K562 (cell line): ENCODE results near the gene P2RY4. TPM values are rescaled to one million over a fixed set of nuclear protein-coding genes. Genes with fewer than 3 reads are reported as not detected.

Source experiments
- ATAC-seq: fragments of 200-7000 bp; cut with Tn5 transposase; 3 replicates; pipeline ENCODE4 v1.9.1; 2020; ENCODE audit warnings: moderate library complexity
- BruUV-seq: library from RNA; stranded (reverse); fragments of 400-500 nt; replicated peaks from 2 replicates; lab custom pipeline; 2021; lab: Mats Ljungman, UMichigan
- CTCF ChIA-PET: fragments of 300-600 bp; formaldehyde crosslinking; extraction: SDS; loops from one replicate; lab custom pipeline; 2021; ENCODE audit warnings: low intra/inter-chr PET ratio; lab: Yijun Ruan, JAX
- POLR2A ChIA-PET: fragments of 300-600, 350-650 bp; sonication (Branson Sonifier 250); formaldehyde crosslinking; extraction: SDS; loops from one replicate; lab custom pipeline; 2021; ENCODE audit warnings: antibody characterized with exemption, inconsistent platforms; lab: Yijun Ruan, JAX
- DNase-seq, 4 experiments: peaks; one replicate each; pipeline versions ENCODE4 v3.0.0 to v3.0.0-alpha.2; 2011 to 2018; ENCODE audit warnings: low spot score in 3 of 4, mixed read lengths in 3 of 4; ENCODE audit errors: extremely low read depth in 1 of 4
- FAIRE-seq: peaks from 2 replicates; lab custom pipeline; 2011; peaks lifted over from hg19 to GRCh38; lab: Jason Lieb, UNC
- H2AFZ ChIP-seq: 2 replicates; pipeline ENCODE4 v1.6.0; 2011; ENCODE audit warnings: low read depth, low read length, control low read depth, inconsistent platforms
- H3K27ac ChIP-seq: fragments of 200-600 bp; 3 replicates; pipeline ENCODE4 v1.8.0; 2011; ENCODE audit warnings: low read depth, mild to moderate bottlenecking, control low read depth, inconsistent platforms, low read length, moderate library complexity, mixed read lengths; ENCODE audit errors: extremely low read depth
- H3K27me3 ChIP-seq, 2 experiments: fragments of 300-600 bp in 1 of 2; 2 replicates in 1 of 2; 3 replicates in 1 of 2; pipeline versions ENCODE4 v1.6.0 to v1.8.0; 2011; ENCODE audit warnings: inconsistent platforms in 2 of 2, low read length in 2 of 2, mild to moderate bottlenecking in 1 of 2, mixed read lengths in 1 of 2, moderate library complexity in 1 of 2; ENCODE audit not compliant: control insufficient read depth in 2 of 2, insufficient read depth in 2 of 2
- H3K36me3 ChIP-seq: fragments of 300-600 bp; 3 replicates; pipeline ENCODE4 v1.8.0; 2011; ENCODE audit warnings: mild to moderate bottlenecking, low read length, inconsistent platforms; ENCODE audit not compliant: control insufficient read depth, insufficient read depth
- H3K4me1 ChIP-seq, 2 experiments: fragments of 200-600 bp in 1 of 2; replicated peaks in 1 of 2; 2 replicates in 1 of 2; 3 replicates in 1 of 2; pipeline versions ENCODE4 v1.5.1 to v1.8.0; 2011; ENCODE audit warnings: inconsistent platforms in 2 of 2, low read length in 2 of 2, mild to moderate bottlenecking in 1 of 2, mixed read lengths in 1 of 2, moderate library complexity in 1 of 2; ENCODE audit not compliant: control insufficient read depth in 2 of 2, insufficient read depth in 2 of 2
- H3K4me2 ChIP-seq: 2 replicates; pipeline ENCODE4 v1.6.1; 2011; ENCODE audit warnings: low read length, control low read depth, inconsistent platforms, mixed read lengths; ENCODE audit not compliant: insufficient read depth
- H3K4me3 ChIP-seq: fragments of 200-600 bp; sonication (generic), shearing (Covaris generic); 2 replicates; pipeline ENCODE4 v1.5.1; 2016; ENCODE audit warnings: control low read depth, inconsistent platforms
- H3K79me2 ChIP-seq: fragments of 200-600 bp; 3 replicates; pipeline ENCODE4 v1.8.0; 2011; ENCODE audit warnings: low read length, inconsistent platforms; ENCODE audit not compliant: control insufficient read depth, insufficient read depth
- H3K9ac ChIP-seq, 2 experiments: 2 replicates each; pipeline versions ENCODE4 v1.6.0 to v1.6.1; 2011; ENCODE audit warnings: low read depth in 2 of 2, low read length in 2 of 2, control low read depth in 1 of 2, inconsistent platforms in 1 of 2, mild to moderate bottlenecking in 1 of 2, mixed read lengths in 1 of 2; ENCODE audit not compliant: insufficient read depth in 1 of 2
- H3K9me1 ChIP-seq: one replicate; pipeline ENCODE4 v1.6.0; 2011; ENCODE audit warnings: inconsistent platforms, mild to moderate bottlenecking, low read length, moderate library complexity; ENCODE audit not compliant: control insufficient read depth, insufficient read depth
- H3K9me3 ChIP-seq: replicated peaks from 2 replicates; pipeline ENCODE4 v1.5.1; 2011; ENCODE audit warnings: low read depth, low read length, inconsistent platforms; ENCODE audit not compliant: control insufficient read depth, insufficient read depth
- H4K20me1 ChIP-seq: replicated peaks from 2 replicates; pipeline ENCODE4 v1.6.1; 2011; ENCODE audit warnings: low read length, inconsistent platforms, mixed read lengths; ENCODE audit not compliant: control insufficient read depth, insufficient read depth
- ATF6 ChIP-seq: sonication (generic); formaldehyde crosslinking; IDR thresholded peaks from 2 replicates; pipeline ENCODE4 v1.4.0; 2020; ENCODE audit warnings: mild to moderate bottlenecking, missing genetic modification reagents
- CBX2 ChIP-seq: fragments of 200-600 bp; sonication (generic); IDR thresholded peaks from one replicate; pipeline ENCODE4 v1.6.1; 2012; ENCODE audit warnings: mild to moderate bottlenecking, low read length, inconsistent platforms; ENCODE audit not compliant: insufficient read depth, poor library complexity, severe bottlenecking
- ILF3 ChIP-seq: fragments of 450-650 bp; IDR thresholded peaks from 2 replicates; pipeline ENCODE4 v1.6.1; 2018; ENCODE audit warnings: antibody characterized with exemption, mild to moderate bottlenecking, moderate library complexity, borderline replicate concordance
- ILK ChIP-seq: fragments of 450-650 bp; IDR thresholded peaks from 2 replicates; pipeline ENCODE4 v1.6.1; 2016; ENCODE audit warnings: missing genetic modification characterization, low read depth, mild to moderate bottlenecking, missing compliant biosample characterization, moderate library complexity, borderline replicate concordance
- KLF6 ChIP-seq: fragments of 250-450 bp; sonication (Bioruptor Pico); IDR thresholded peaks from 2 replicates; pipeline ENCODE4 v1.4.0; 2020; ENCODE audit warnings: mild to moderate bottlenecking, moderate library complexity, borderline replicate concordance
- NR4A1 ChIP-seq, 2 experiments: fragments of 250-450 bp in 1 of 2; fragments of 450-650 bp in 1 of 2; sonication (Bioruptor Pico) in 1 of 2; IDR thresholded peaks; 2 replicates each; pipeline versions ENCODE4 v1.4.0 to v1.6.1; 2016 to 2020; ENCODE audit warnings: mild to moderate bottlenecking in 2 of 2, missing compliant biosample characterization in 1 of 2, missing genetic modification characterization in 1 of 2, moderate library complexity in 1 of 2
- SIN3A ChIP-seq, 2 experiments: fragments of 150-350 bp in 1 of 2; IDR thresholded peaks; 2 replicates each; pipeline ENCODE4 v1.6.1; 2011 to 2016; ENCODE audit warnings: borderline replicate concordance in 2 of 2, low read depth in 2 of 2, low read length in 2 of 2, mild to moderate bottlenecking in 2 of 2, moderate library complexity in 2 of 2; ENCODE audit not compliant: control insufficient read depth in 1 of 2
- XRCC3 ChIP-seq: fragments of 450-650 bp; IDR thresholded peaks from 2 replicates; pipeline ENCODE4 v1.6.1; 2017; ENCODE audit warnings: mild to moderate bottlenecking, moderate library complexity
- ZFP30 ChIP-seq: fragments of 250-450 bp; sonication (Bioruptor Pico); IDR thresholded peaks from 2 replicates; pipeline ENCODE4 v1.8.0; 2022; ENCODE audit warnings: moderate library complexity, mild to moderate bottlenecking, inconsistent platforms, borderline replicate concordance
- ZFX ChIP-seq: sonication (generic); formaldehyde crosslinking; IDR thresholded peaks from 2 replicates; pipeline ENCODE4 v1.8.0; 2022; ENCODE audit warnings: mild to moderate bottlenecking, missing genetic modification reagents, moderate library complexity
- ZKSCAN1 ChIP-seq: fragments of 150-350 bp; IDR thresholded peaks from 2 replicates; pipeline ENCODE4 v1.6.1; 2016; ENCODE audit warnings: low read depth, low read length
- WGBS: fragments of 100-300 bp; shearing (Covaris generic); methylation state at CpG from one replicate; pipeline ENCODE4 v1.1.6; 2016; ENCODE audit warnings: low coverage, mixed read lengths; ENCODE audit not compliant: insufficient coverage; ENCODE audit errors: missing lambda C conversion rate; 5-methylcytosine and 5-hydroxymethylcytosine counted together
- in situ Hi-C: fragments of 300-500 bp; cut with MboI; formaldehyde crosslinking; loops from 4 replicates; pipeline ENCODE4 v1.15.0; 2018; ENCODE audit warnings: inconsistent platforms, mixed read lengths
- intact Hi-C: fragments of 100-400 bp; cut with micrococcal nuclease; formaldehyde crosslinking; loops from 2 replicates; pipeline ENCODE4 v1.14.2; 2022
- polyA plus RNA-seq, 8 experiments: library from polyadenylated mRNA; depleted of rRNA in 4 of 8; stranded (reverse) in 5 of 8; unstranded in 3 of 8; fragments of >200 nt; fragmentation: Nextera tagmentation in 2 of 8; fragmentation: Illumina TruSeq in 1 of 8; extraction: Ambion mirVana in 2 of 8; extraction: Trizol in 1 of 8; gene quantifications; 2 replicates each; pipeline versions ENCODE4 v1.2.1 to v1.2.3, GENCODE V29; 2011 to 2014; ENCODE audit warnings: inconsistent platforms in 1 of 8, missing spikeins in 1 of 8
- total RNA-seq, 7 experiments: library from RNA; depleted of rRNA in 6 of 7; stranded (reverse); fragments of >200 nt in 6 of 7; fragmentation: Illumina TruSeq in 2 of 7; extraction: Trizol in 2 of 7; gene quantifications; 2 replicates each; pipeline versions ENCODE4 v1.2.1 to v1.2.3, GENCODE V29; 2011 to 2021; ENCODE audit warnings: low replicate concordance in 1 of 7
- TF ChIP-seq, protein P1 (sequence below): sonication (generic); formaldehyde crosslinking; IDR thresholded peaks from 2 replicates; pipeline ENCODE4 v1.8.0; 2022; ENCODE audit warnings: mild to moderate bottlenecking, missing genetic modification reagents, borderline replicate concordance
- TF ChIP-seq, protein P2 (sequence below): fragments of 450-650 bp; IDR thresholded peaks from 2 replicates; pipeline ENCODE4 v1.7.1; 2018; ENCODE audit warnings: mild to moderate bottlenecking, low read depth; ENCODE audit not compliant: partially characterized antibody

P2RY4 gene
- total and polyA plus RNA-seq, 9 of the 15 experiments (the other 6 are each of a cell fraction or from before 2014, with no cell fraction given), result not detected

GRCh38 chrX:70252491-70252890 lies 7.5 kb downstream of the P2RY4 start:
- 0% methylated on average over 2 of the region's 2 CpGs for WGBS
- no peaks in the 10 kb centered on the region for H3K4me1 ChIP-seq
- H3K9me3 ChIP-seq, result no peaks in the 10 kb centered on the region
- no peak overlapping the region for H3K4me2 ChIP-seq
- H3K9me1 ChIP-seq, result no peaks in the 10 kb centered on the region
- no peak overlapping the region for H2AFZ ChIP-seq
- no peaks in the 10 kb centered on the region; the same call in 1 of the 2 replicates for H4K20me1 ChIP-seq
- CTCF ChIA-PET, result no interaction called here
- DNase-seq (no peak), ATAC-seq (no peak), FAIRE-seq (no peak)
- no peak overlapping the region for H3K4me3 ChIP-seq
- no peaks in the 10 kb centered on the region for H3K79me2 ChIP-seq
- no peak overlapping the region for H3K9ac ChIP-seq
- no TSS peak for BruUV-seq
- intact Hi-C loops, result no loop called here
- H3K36me3 ChIP-seq, result no peaks in the 10 kb centered on the region
- H3K27me3 ChIP-seq, result peaks cover under 1 to 2% of the 10 kb centered on the region in 2 experiments; a peak in 4 of 5 replicates
- in situ Hi-C loops, result no loop called here
- POLR2A ChIA-PET, result no interaction called here
- no peak overlapping the region for H3K27ac ChIP-seq
- TF ChIP-seq CBX2 (no peak), XRCC3 (no peak), ZFP30 (no peak), ZKSCAN1 (no peak), ILK (tag) (no peak), ILF3 (no peak), SIN3A (IDR thresholded peaks at IDR 0.05; ENCODE audit: borderline replicate concordance in 2 of 2, control insufficient read depth in 1 of 2, low read depth in 2 of 2, low read length in 2 of 2) (no peak), KLF6 (CRISPR knock-in tag) (no peak), NR4A1 (CRISPR knock-in tag; IDR thresholded peaks at IDR 0.05) (no peak), NR4A1 (tag; IDR thresholded peaks at IDR 0.05) (no peak), ZFX (CRISPR knock-in tag) (no peak), ATF6 (no peak)
- TF ChIP-seq, protein P1, sequence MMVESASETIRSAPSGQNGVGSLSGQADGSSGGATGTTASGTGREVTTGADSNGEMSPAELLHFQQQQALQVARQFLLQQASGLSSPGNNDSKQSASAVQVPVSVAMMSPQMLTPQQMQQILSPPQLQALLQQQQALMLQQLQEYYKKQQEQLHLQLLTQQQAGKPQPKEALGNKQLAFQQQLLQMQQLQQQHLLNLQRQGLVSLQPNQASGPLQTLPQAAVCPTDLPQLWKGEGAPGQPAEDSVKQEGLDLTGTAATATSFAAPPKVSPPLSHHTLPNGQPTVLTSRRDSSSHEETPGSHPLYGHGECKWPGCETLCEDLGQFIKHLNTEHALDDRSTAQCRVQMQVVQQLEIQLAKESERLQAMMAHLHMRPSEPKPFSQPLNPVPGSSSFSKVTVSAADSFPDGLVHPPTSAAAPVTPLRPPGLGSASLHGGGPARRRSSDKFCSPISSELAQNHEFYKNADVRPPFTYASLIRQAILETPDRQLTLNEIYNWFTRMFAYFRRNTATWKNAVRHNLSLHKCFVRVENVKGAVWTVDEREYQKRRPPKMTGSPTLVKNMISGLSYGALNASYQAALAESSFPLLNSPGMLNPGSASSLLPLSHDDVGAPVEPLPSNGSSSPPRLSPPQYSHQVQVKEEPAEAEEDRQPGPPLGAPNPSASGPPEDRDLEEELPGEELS (CRISPR knock-in tag), result no peak
- TF ChIP-seq, protein P2, sequence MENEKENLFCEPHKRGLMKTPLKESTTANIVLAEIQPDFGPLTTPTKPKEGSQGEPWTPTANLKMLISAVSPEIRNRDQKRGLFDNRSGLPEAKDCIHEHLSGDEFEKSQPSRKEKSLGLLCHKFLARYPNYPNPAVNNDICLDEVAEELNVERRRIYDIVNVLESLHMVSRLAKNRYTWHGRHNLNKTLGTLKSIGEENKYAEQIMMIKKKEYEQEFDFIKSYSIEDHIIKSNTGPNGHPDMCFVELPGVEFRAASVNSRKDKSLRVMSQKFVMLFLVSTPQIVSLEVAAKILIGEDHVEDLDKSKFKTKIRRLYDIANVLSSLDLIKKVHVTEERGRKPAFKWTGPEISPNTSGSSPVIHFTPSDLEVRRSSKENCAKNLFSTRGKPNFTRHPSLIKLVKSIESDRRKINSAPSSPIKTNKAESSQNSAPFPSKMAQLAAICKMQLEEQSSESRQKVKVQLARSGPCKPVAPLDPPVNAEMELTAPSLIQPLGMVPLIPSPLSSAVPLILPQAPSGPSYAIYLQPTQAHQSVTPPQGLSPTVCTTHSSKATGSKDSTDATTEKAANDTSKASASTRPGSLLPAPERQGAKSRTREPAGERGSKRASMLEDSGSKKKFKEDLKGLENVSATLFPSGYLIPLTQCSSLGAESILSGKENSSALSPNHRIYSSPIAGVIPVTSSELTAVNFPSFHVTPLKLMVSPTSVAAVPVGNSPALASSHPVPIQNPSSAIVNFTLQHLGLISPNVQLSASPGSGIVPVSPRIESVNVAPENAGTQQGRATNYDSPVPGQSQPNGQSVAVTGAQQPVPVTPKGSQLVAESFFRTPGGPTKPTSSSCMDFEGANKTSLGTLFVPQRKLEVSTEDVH, result no peak
